Endothelial cell of umbilical vein (primary cell): ENCODE measurements around the gene UNC93B1. TPM values are rescaled to one million over a fixed set of nuclear protein-coding genes. Genes with fewer than 3 reads are reported as not detected.

Experiments
- BruUV-seq: library from RNA; stranded (reverse); fragments of 400-500 nt; replicated peaks from 2 replicates; lab custom pipeline; 2021; lab: Mats Ljungman, UMichigan
- CTCF ChIA-PET: fragments of 300-600, 350-600 bp; sonication (Branson Sonifier 250); formaldehyde crosslinking; loops from one replicate; lab custom pipeline; 2021; ENCODE audit warnings: antibody characterized with exemption, inconsistent platforms; lab: Charles Lee
- POLR2A ChIA-PET: fragments of 300-600, 350-600 bp; sonication (Branson Sonifier 250); formaldehyde crosslinking; loops from one replicate; lab custom pipeline; 2021; ENCODE audit warnings: antibody characterized with exemption, inconsistent platforms; lab: Charles Lee
- DNase-seq: peaks from one replicate; pipeline ENCODE4 v3.0.0-alpha.2; 2011; ENCODE audit warnings: low read depth, low spot score
- FAIRE-seq: peaks from 2 replicates; lab custom pipeline; 2011; peaks lifted over from hg19 to GRCh38; lab: Jason Lieb, UNC
- H2AFZ ChIP-seq: 2 replicates; pipeline ENCODE4 v1.6.0; 2012; ENCODE audit warnings: low read depth, low read length, control low read depth, inconsistent platforms
- H3K27ac ChIP-seq: 2 replicates; pipeline ENCODE4 v1.5.1; 2011; ENCODE audit warnings: low read depth, mild to moderate bottlenecking, control low read depth, low read length, moderate library complexity; ENCODE audit not compliant: insufficient read depth
- H3K27me3 ChIP-seq, 2 experiments: 2 replicates each; pipeline versions ENCODE4 v1.6.0 to v1.6.1; 2011; ENCODE audit warnings: low read length in 2 of 2, mixed read lengths in 1 of 2; ENCODE audit not compliant: control insufficient read depth in 2 of 2, insufficient read depth in 2 of 2
- H3K36me3 ChIP-seq, 2 experiments: 2 replicates in 1 of 2; 3 replicates in 1 of 2; pipeline ENCODE4 v1.5.1; 2011; ENCODE audit warnings: low read length in 2 of 2, mild to moderate bottlenecking in 1 of 2, moderate library complexity in 1 of 2; ENCODE audit not compliant: control insufficient read depth in 2 of 2, insufficient read depth in 2 of 2; ENCODE audit errors: extremely low read depth in 1 of 2
- H3K4me1 ChIP-seq: 3 replicates; pipeline ENCODE4 v1.5.1; 2011; ENCODE audit warnings: mild to moderate bottlenecking, low read length; ENCODE audit not compliant: control insufficient read depth, insufficient read depth; ENCODE audit errors: extremely low read depth
- H3K4me2 ChIP-seq: 2 replicates; pipeline ENCODE4 v1.6.1; 2011; ENCODE audit warnings: low read length, control low read depth, mixed read lengths; ENCODE audit not compliant: insufficient read depth
- H3K4me3 ChIP-seq, 3 experiments: fragments of 200-600 bp in 1 of 3; sonication (generic), shearing (Covaris generic) in 1 of 3; replicated peaks in 1 of 3; 2 replicates each; pipeline ENCODE4 v1.5.1; 2011 to 2016; ENCODE audit warnings: control low read depth in 3 of 3, low read length in 3 of 3, mild to moderate bottlenecking in 2 of 3, inconsistent platforms in 1 of 3, low read depth in 1 of 3, moderate library complexity in 1 of 3; ENCODE audit not compliant: insufficient read depth in 1 of 3
- H3K79me2 ChIP-seq: 2 replicates; pipeline ENCODE4 v1.6.0; 2012; ENCODE audit warnings: low read length, inconsistent platforms; ENCODE audit not compliant: control insufficient read depth, insufficient read depth
- H3K9ac ChIP-seq: replicated peaks from 2 replicates; pipeline ENCODE3; 2011; ENCODE audit warnings: low read length, control low read depth; ENCODE audit not compliant: insufficient read depth; ENCODE audit errors: extremely low read depth
- H3K9me1 ChIP-seq: replicated peaks from 3 replicates; pipeline ENCODE4 v1.6.0; 2011; ENCODE audit warnings: mild to moderate bottlenecking, low read length; ENCODE audit not compliant: control insufficient read depth, insufficient read depth; ENCODE audit errors: extremely low read depth
- H3K9me3 ChIP-seq: replicated peaks from 2 replicates; pipeline ENCODE4 v1.5.1; 2012; ENCODE audit warnings: low read length, inconsistent platforms; ENCODE audit not compliant: control insufficient read depth, insufficient read depth
- H4K20me1 ChIP-seq: replicated peaks from 2 replicates; pipeline ENCODE3; 2011; ENCODE audit warnings: mild to moderate bottlenecking, low read length; ENCODE audit not compliant: control insufficient read depth, insufficient read depth; ENCODE audit errors: extremely low read depth
- CTCF ChIP-seq, 2 donors: IDR thresholded peaks; 1 replicate in 1 of 2; 2 replicates in 1 of 2; pipeline ENCODE4 v1.5.1; 2011; ENCODE audit warnings: low read length in 2 of 2, mild to moderate bottlenecking in 2 of 2, moderate library complexity in 2 of 2, control low read depth in 1 of 2, inconsistent platforms in 1 of 2, low read depth in 1 of 2; ENCODE audit not compliant: insufficient read depth in 1 of 2; ENCODE audit errors: extremely low read depth in 1 of 2
- EZH2 ChIP-seq: IDR thresholded peaks from 2 replicates; pipeline ENCODE4 v1.6.1; 2012; ENCODE audit warnings: borderline replicate concordance, low read depth, mild to moderate bottlenecking, moderate library complexity, low read length, inconsistent platforms; ENCODE audit not compliant: severe bottlenecking
- FOS ChIP-seq: IDR thresholded peaks from 2 replicates; pipeline ENCODE4 v1.6.1; 2011; ENCODE audit warnings: mild to moderate bottlenecking, low read length, moderate library complexity, borderline replicate concordance; ENCODE audit not compliant: insufficient read depth
- GATA2 ChIP-seq: IDR thresholded peaks from 2 replicates; pipeline ENCODE4 v1.7.0; 2011; ENCODE audit warnings: low read depth, mild to moderate bottlenecking, moderate library complexity, mixed read lengths, low read length; ENCODE audit not compliant: insufficient read length, insufficient read depth
- JUN ChIP-seq: IDR thresholded peaks from 2 replicates; pipeline ENCODE4 v1.6.1; 2011; ENCODE audit warnings: borderline replicate concordance, low read depth; ENCODE audit not compliant: insufficient read length, insufficient read depth
- MAX ChIP-seq: IDR thresholded peaks from 2 replicates; pipeline ENCODE4 v1.6.1; 2011; ENCODE audit not compliant: insufficient read depth, insufficient read length
- MYC ChIP-seq: IDR thresholded peaks from one replicate; pipeline ENCODE4 v1.6.1; 2011; ENCODE audit warnings: mild to moderate bottlenecking, low read depth, low read length
- POLR2A ChIP-seq: IDR thresholded peaks from 2 replicates; pipeline ENCODE4 v1.6.1; 2012; ENCODE audit warnings: low read depth, mild to moderate bottlenecking, control low read depth, low read length
- POLR2AphosphoS5 ChIP-seq: IDR thresholded peaks from 2 replicates; pipeline ENCODE4 v1.6.1; 2012; ENCODE audit warnings: low read depth, mild to moderate bottlenecking, control low read depth, low read length, moderate library complexity; ENCODE audit not compliant: insufficient read depth
- dilution Hi-C: fragments of 300-500 bp; cut with MboI; formaldehyde crosslinking; loops from one replicate; pipeline ENCODE4 v1.15.0; 2019; ENCODE audit warnings: low sequenced_read_pairs; ENCODE audit not compliant: extremely low pct_ligation_motif_present
- intact Hi-C: fragments of 100-400 bp; cut with micrococcal nuclease; formaldehyde crosslinking; loops from one replicate; pipeline ENCODE4 v1.10.0; 2022
- polyA plus RNA-seq, 4 experiments: library from polyadenylated mRNA; depleted of rRNA in 3 of 4; stranded (reverse) in 3 of 4; unstranded in 1 of 4; fragments of >200 nt; gene quantifications; 2 replicates each; pipeline versions ENCODE4 v1.2.1 to v1.2.3, GENCODE V29; 2011 to 2012; ENCODE audit warnings: missing spikeins in 1 of 4
- total RNA-seq: library from RNA; stranded (reverse); gene quantifications from 2 replicates; pipeline ENCODE4 v1.2.3, GENCODE V29; 2021

The UNC93B1 gene
- total and polyA plus RNA-seq, 2 donors (not counting 3 experiments of a cell fraction or from before 2014, with no cell fraction given): 10.6 to 18.9 TPM

GRCh38 chr11:68051191-68052136 is 47.6 kb upstream of the UNC93B1 start:
- no peak for FAIRE-seq
- no peaks in the 10 kb centered on the region for H3K27me3 ChIP-seq
- H3K4me2 ChIP-seq: no peak overlapping the region
- no TSS peak for BruUV-seq
- H3K27ac ChIP-seq: no peak overlapping the region
- no peak overlapping the region for H3K9ac ChIP-seq
- ChIA-PET CTCF (interaction anchor here (0.5 to 0.8 kb wide), 3 partner anchors 12 to 131 kb away, joined by 3 to 4 read pairs (median 3); no protein-coding TSS in a partner anchor), POLR2A (no interaction called here)
- dilution Hi-C loops: no loop called here
- no peaks in the 10 kb centered on the region for H3K9me3 ChIP-seq
- H3K36me3 ChIP-seq: peaks cover 4 to 41% of the 10 kb centered on the region in 2 experiments
- no peaks in the 10 kb centered on the region for H3K4me1 ChIP-seq
- DNase-seq: no peak
- no peaks in the 10 kb centered on the region for H4K20me1 ChIP-seq
- H2AFZ ChIP-seq: no peak overlapping the region
- H3K9me1 ChIP-seq: no peaks in the 10 kb centered on the region
- intact Hi-C loops: no loop called here
- H3K4me3 ChIP-seq: no peak overlapping the region
- H3K79me2 ChIP-seq: no peaks in the 10 kb centered on the region
- no peak for TF ChIP-seq MAX
- no peak for TF ChIP-seq MYC
- no peak for TF ChIP-seq CTCF (IDR thresholded peaks at IDR 0.05; ENCODE audit: extremely low read depth in 1 of 2, insufficient read depth in 1 of 2, low read depth in 1 of 2, low read length in 2 of 2)
- TF ChIP-seq EZH2: no peak
- no peak for TF ChIP-seq GATA2
- no peak for TF ChIP-seq POLR2A
- no peak for TF ChIP-seq JUN
- no peak for TF ChIP-seq POLR2AphosphoS5
- no peak for TF ChIP-seq FOS
